Liver (tissue), 3 donors: ENCODE measurements around the gene LRRC23.

Experiments used
- GABPA ChIP-seq, 2 donors: IDR thresholded peaks in 1 of 2; conservative IDR thresholded peaks in 1 of 2; 2 replicates each; pipeline ENCODE4 v1.6.1; 2016; ENCODE audit warnings: antibody characterized with exemption in 2 of 2, mild to moderate bottlenecking in 1 of 2, moderate library complexity in 1 of 2
- JUND ChIP-seq, 2 donors: IDR thresholded peaks; 2 replicates each; pipeline ENCODE4 v1.6.1; 2016; ENCODE audit warnings: antibody characterized with exemption in 2 of 2
- TF ChIP-seq, protein P1 (sequence below): fragments of 150-350 bp; IDR thresholded peaks from 2 replicates; pipeline ENCODE4 v1.5.1; 2017; ENCODE audit warnings: improper control_type of control experiment, low read depth, low read length; ENCODE audit not compliant: missing input control
- TF ChIP-seq, protein P2 (sequence below): IDR thresholded peaks from 2 replicates; pipeline ENCODE4 v1.6.1; 2016; ENCODE audit warnings: antibody characterized with exemption
- donor health status: healthy.
- donor health status: healthy.

DNA sequence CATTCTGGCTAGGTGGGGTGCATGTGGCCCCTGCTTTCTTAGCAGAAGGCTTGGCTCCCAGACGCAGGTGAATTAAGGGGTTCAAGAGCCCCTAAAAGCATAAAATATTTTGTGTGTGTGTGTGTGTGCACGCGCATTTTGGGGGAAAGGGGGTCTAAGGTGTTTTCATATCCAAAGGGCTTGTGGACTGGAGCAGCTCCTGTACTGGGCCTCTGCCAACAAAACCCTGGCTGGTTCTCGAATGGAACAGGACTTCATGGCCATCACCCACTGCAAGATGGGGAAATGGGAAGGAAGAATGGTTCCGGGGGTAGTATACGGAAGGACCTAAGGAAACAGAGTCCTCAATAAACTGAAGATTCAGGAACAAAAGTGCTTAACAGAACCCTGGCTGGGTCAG, 19.2 kb downstream of the LRRC23 start:
- TF ChIP-seq, protein P1, sequence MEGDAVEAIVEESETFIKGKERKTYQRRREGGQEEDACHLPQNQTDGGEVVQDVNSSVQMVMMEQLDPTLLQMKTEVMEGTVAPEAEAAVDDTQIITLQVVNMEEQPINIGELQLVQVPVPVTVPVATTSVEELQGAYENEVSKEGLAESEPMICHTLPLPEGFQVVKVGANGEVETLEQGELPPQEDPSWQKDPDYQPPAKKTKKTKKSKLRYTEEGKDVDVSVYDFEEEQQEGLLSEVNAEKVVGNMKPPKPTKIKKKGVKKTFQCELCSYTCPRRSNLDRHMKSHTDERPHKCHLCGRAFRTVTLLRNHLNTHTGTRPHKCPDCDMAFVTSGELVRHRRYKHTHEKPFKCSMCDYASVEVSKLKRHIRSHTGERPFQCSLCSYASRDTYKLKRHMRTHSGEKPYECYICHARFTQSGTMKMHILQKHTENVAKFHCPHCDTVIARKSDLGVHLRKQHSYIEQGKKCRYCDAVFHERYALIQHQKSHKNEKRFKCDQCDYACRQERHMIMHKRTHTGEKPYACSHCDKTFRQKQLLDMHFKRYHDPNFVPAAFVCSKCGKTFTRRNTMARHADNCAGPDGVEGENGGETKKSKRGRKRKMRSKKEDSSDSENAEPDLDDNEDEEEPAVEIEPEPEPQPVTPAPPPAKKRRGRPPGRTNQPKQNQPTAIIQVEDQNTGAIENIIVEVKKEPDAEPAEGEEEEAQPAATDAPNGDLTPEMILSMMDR = no peak
- TF ChIP-seq, protein P2, sequence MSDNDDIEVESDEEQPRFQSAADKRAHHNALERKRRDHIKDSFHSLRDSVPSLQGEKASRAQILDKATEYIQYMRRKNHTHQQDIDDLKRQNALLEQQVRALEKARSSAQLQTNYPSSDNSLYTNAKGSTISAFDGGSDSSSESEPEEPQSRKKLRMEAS = no peak
- TF ChIP-seq JUND (IDR thresholded peaks at IDR 0.05) = no peak
- TF ChIP-seq GABPA (IDR thresholded peaks at IDR 0.05 in 1 of 2, conservative IDR thresholded peaks at IDR 0.05 in 1 of 2) = no peak
